ENCODE measurements around the gene TMEM212.

DNA sequence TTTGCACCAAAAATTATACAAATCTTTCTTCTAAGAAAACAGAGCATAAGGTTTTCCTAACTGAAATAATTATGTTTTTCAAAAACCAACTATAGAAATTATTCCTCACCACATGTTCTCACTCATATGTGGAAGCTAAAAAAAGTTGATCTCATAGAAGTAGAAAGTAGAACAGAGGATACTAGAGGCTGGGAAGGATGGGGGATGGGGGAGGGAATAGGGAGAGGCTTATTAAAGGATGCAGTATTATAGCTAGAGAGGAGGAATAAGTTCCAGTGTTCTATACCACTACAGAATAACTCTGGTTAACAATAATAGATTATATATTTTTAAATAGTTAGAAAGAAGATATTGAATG, 12.7 kb upstream of the TMEM212 start:
- TF ChIP-seq EZH2 (IDR thresholded peaks at IDR 0.05) (no peak), POLR2AphosphoS5 (IDR thresholded peaks at IDR 0.05; ENCODE audit: borderline replicate concordance, low read depth, low read length) (no peak)

All from SK-N-MC (cell line).